GM18951 (cell line): ENCODE measurements around the gene R3HDM4.
"Not testable (repeated sequence)": the region's sequence is repeated elsewhere in the genome, so short reads cannot be mapped to it uniquely, and the experiment has no call there.

ENCODE experiments used
- POLR2A ChIP-seq: IDR thresholded peaks from 4 replicates; pipeline ENCODE4 v1.6.1; 2011; ENCODE audit warnings: mild to moderate bottlenecking; ENCODE audit not compliant: insufficient read length, insufficient read depth; ENCODE audit errors: extremely low read depth
- in situ Hi-C: fragments of 300-500 bp; cut with MboI; formaldehyde crosslinking; loops from one replicate; pipeline ENCODE4 v1.12.0; 2022; ENCODE audit warnings: low sequenced_read_pairs, mixed read lengths, inconsistent platforms; ENCODE audit not compliant: unreplicated experiment

The R3HDM4 gene

GRCh38 chr19:862581-863314 is 50.3 kb downstream of the R3HDM4 start:
- in situ Hi-C loops: loop anchor here (10.0 kb wide), 2 partner anchors 52 to 122 kb away; partner anchors contain the start of genes KISS1R, R3HDM4 and WDR18
- TF ChIP-seq POLR2A: no peak

DNA sequence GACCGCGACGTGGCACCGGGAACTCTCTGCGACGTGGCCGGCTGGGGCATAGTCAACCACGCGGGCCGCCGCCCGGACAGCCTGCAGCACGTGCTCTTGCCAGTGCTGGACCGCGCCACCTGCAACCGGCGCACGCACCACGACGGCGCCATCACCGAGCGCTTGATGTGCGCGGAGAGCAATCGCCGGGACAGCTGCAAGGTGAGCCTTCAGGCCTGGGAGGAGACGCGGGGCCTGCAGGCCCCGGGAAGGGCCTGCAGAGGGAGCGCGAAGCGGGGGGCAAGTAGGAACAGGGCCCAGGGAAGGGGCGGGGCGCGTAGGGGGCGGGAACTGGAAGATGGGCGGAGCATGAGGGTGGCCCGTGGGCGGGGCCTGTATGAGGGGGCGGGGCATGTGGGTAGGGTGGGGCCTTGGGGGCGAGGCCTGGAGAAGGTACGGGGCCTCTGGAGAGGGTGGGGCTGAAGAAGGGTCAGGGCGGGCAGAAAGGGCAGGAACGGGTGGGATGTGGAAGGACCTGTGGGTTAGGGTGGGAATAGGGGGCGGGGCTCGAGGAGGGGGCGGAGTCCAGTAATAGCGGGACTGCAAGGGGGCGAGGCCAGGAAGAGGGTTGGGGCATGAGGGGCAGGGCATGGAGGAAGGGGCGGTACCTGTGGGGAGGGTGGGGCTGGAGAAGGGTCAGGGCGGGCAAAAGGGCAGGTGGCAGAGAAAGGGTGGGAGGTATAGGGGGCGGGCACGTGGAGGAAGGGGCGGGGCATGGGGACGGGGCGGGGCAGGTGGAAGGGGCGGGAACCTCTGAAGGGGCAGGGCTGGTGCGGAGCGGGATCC is 51.1 kb downstream of the R3HDM4 start:
- no peak for TF ChIP-seq POLR2A

DNA sequence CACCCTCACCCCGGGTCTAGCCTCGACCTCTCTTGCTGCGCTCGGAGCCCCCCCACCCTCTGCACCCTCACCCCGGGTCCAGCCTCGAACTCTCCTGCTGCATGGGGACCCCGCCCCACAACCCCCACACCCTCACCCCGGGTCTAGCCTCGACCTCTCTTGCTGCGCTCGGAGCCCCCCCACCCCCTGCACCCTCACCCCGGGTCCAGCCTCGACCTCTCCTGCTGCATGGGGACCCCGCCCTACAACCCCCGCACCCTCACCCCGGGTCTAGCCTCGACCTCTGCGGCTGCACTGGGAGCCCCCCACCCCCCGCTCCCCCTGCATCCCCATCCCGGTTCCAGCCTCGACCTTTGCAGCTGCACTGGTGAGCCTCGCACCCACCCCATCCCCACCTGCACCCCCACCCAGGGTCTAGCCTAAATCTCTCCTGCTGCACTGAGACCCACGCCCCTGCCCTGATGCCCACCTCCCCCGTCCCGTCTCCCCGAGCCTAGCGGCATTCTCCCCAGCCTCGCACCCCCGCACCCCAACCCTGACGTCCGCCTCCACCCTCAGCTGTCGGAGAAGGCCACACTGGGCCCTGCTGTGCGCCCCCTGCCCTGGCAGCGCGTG is 51.8 kb downstream of the R3HDM4 start:
- in situ Hi-C loops: loop anchor here (10.0 kb wide), 2 partner anchors 54 to 124 kb away; partner anchors contain the start of genes KISS1R, R3HDM4 and WDR18
- no peak for TF ChIP-seq POLR2A

More for the DNA sequence above, 51.1 kb downstream of the R3HDM4 start:
- in situ Hi-C loops: loop anchor here (10.0 kb wide), 2 partner anchors 53 to 123 kb away; partner anchors contain the start of genes KISS1R, R3HDM4 and WDR18

DNA sequence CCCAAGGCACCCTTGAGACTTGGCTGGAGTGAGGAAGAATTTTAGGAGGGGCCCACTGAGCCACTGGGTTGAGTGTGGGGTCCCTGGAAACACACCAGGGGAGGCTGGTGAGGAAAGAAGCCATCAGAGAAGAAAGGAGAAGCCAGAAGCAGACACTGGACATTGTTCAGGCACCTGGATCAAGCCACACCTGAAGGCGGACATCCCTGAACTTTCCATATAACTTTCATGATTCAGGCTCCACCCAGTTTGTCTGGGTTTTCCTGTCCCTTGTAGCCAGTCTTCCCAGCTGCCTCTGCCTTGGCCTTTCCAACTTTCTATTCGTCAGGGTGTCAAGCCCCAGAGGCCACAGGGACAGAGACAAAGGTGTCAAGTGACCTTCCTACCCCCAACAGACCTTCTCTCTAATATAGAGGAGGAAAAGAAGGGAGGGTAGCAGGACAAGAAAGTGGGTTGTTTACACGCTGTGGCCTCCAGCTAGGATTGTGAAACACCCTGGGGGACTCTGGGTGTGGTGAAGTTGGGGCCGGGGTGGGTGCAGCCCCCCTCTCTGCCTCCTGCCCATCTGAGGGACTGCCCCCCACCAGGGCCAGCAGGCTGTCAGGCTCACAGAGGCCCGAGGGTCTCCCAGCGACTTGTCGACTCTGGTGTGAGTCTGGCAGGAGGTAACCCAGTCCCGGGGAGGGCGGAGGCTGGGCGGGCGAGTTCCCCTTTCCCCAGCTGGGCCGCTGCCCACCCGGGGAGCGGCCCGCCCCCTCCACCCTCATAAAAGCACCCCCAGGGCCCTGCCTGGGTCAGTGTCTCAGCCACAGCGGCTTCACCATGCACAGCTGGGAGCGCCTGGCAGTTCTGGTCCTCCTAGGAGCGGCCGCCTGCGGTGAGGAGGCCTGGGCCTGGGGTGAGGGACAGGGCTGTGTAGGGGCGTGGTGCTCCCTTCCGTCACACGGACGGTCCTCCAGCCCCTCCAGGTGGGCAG is 53.9 kb downstream of the R3HDM4 start, which contains the start of gene CFD:
CFD (plus strand) TSS at position 797 of the 976 bp plus-strand sequence; CDS start at position 823, 26 bp downstream.
- in situ Hi-C loops: no loop called here
- TF ChIP-seq POLR2A: no peak

- TF ChIP-seq POLR2A: no peak
- in situ Hi-C loops: no loop called here
Measured at GRCh38 chr19:858284-858683, 54.7 kb downstream of the R3HDM4 start.

GRCh38 chr19:855566-856120 is 57.4 kb downstream of the R3HDM4 start:
- in situ Hi-C loops: no loop called here
- no peak for TF ChIP-seq POLR2A

DNA sequence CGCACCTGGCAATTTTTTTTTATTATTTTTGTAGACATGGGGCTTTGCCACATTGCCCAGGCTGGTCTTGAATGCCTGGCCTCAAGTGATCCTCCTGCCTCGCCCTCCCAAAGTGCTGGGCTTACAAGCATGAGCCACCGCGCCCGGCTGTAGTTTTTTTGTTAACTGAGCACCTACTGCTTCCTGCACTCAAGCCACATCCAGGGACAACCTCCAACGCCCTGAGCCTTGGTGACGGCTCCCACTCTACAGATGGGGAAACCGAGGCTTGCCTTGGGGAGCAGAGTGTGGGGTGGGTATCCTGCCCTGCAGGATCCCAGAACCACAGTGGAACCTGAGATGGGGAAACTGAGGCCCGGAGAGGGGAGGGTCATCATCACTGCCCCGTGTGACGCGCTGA is 57.9 kb downstream of the R3HDM4 start:
- in situ Hi-C loops: no loop called here

GRCh38 chr19:854549-854948 is 58.5 kb downstream of the R3HDM4 start:
- TF ChIP-seq POLR2A: no peak
- in situ Hi-C loops: no loop called here

More for the DNA sequence above, 57.9 kb downstream of the R3HDM4 start:
- no peak for TF ChIP-seq POLR2A

DNA sequence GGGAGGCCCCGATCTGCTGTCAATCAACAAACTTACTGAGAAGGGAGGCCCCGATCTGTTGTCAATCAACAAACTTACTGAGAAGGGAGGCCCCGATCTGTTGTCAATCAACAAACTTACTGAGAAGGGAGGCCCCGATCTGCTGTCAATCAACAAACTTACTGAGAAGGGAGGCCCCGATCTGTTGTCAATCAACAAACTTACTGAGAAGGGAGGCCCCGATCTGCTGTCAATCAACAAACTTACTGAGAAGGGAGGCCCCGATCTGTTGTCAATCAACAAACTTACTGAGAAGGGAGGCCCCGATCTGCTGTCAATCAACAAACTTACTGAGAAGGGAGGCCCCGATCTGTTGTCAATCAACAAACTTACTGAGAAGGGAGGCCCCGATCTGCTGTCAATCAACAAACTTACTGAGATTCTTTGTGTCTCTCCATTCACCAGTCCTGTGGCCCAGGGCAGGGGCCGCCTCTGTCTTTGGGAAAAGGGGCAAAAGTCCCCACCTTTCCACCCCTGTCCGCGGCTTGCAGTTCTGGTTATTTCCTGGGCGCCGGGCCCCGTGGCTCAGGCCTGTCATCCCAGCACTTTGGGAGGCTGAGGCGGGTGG is 59.3 kb downstream of the R3HDM4 start:
- in situ Hi-C loops: not testable (repeated sequence)

DNA sequence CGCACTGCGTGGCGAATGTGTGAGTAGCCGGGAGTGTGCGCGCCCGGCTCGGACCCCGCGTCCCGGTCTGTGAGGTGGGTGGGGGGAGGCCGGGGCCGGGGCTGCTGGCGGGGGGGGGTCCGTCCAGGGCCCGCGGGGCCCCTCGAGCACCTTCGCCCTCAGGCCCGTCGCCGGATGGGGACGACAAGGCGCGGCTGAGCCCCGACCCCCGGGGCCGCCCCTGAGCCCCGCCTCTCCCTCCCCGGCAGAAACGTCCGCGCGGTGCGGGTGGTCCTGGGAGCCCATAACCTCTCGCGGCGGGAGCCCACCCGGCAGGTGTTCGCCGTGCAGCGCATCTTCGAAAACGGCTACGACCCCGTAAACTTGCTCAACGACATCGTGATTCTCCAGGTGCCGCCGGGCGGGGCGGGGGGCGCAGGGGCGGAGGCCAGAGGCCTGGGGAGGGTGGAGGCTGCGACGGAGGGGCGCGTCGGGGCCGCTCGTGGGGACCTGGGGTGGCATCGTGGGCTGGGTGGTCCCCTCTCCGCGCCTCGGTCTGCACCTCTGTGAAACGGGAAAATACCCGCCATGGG is 59.9 kb downstream of the R3HDM4 start:
- in situ Hi-C loops: no loop called here

More for the DNA sequence above, 59.9 kb downstream of the R3HDM4 start:
- TF ChIP-seq POLR2A: no peak
